IPS-NIHi11 (cell line): Measurements from ENCODE around the gene PAK1IP1.
"Not testable (repeated sequence)": the region's sequence is repeated elsewhere in the genome, so short reads cannot be mapped to it uniquely, and the experiment has no call there.

ENCODE experiments used
- DNase-seq: peaks from one replicate; pipeline ENCODE4 v3.0.0; 2012; ENCODE audit warnings: mixed read lengths, low spot score

The PAK1IP1 gene

GRCh38 chr6:10743515-10743914, 48.7 kb downstream of the PAK1IP1 start:
- no peak for DNase-seq

GRCh38 chr6:10745116-10745515, 50.3 kb downstream of the PAK1IP1 start:
- DNase-seq: no peak

- no peak for DNase-seq
These were observed 52.1 kb downstream of the PAK1IP1 start for GRCh38 chr6:10746915-10747250.

- peak; percentile 100 for DNase-seq
These were observed 52.6 kb downstream of the PAK1IP1 start, which contains the start of gene TMEM14B for GRCh38 chr6:10747251-10747972. TMEM14B (plus strand) TSS chr6:10747805; CDS start chr6:10749246, 1,441 bp downstream.

GRCh38 chr6:10749734-10750133, 55.0 kb downstream of the PAK1IP1 start:
- no peak for DNase-seq

- DNase-seq: not testable (repeated sequence)
These were observed 55.8 kb downstream of the PAK1IP1 start for GRCh38 chr6:10750568-10750967.

GRCh38 chr6:10751757-10752156, 57.0 kb downstream of the PAK1IP1 start:
- not testable (repeated sequence) for DNase-seq

GRCh38 chr6:10756085-10756484, 61.3 kb downstream of the PAK1IP1 start:
- no peak for DNase-seq
